Activated CD8-positive, alpha-beta memory T cell treated with anti-CD3 and anti-CD28 coated beads, Interleukin-2, amount 50 U/mL, for 1 hour (primary cell): ENCODE data around the gene IFITM2.
"Not testable (repeated sequence)": the region's sequence is repeated elsewhere in the genome, so short reads cannot be mapped to it uniquely, and the experiment has no call there.

Experiments used
- DNase-seq: peaks from one replicate; pipeline ENCODE4 v3.0.0-alpha.2; 2020; ENCODE audit errors: extremely low read depth

Gene IFITM2

DNA sequence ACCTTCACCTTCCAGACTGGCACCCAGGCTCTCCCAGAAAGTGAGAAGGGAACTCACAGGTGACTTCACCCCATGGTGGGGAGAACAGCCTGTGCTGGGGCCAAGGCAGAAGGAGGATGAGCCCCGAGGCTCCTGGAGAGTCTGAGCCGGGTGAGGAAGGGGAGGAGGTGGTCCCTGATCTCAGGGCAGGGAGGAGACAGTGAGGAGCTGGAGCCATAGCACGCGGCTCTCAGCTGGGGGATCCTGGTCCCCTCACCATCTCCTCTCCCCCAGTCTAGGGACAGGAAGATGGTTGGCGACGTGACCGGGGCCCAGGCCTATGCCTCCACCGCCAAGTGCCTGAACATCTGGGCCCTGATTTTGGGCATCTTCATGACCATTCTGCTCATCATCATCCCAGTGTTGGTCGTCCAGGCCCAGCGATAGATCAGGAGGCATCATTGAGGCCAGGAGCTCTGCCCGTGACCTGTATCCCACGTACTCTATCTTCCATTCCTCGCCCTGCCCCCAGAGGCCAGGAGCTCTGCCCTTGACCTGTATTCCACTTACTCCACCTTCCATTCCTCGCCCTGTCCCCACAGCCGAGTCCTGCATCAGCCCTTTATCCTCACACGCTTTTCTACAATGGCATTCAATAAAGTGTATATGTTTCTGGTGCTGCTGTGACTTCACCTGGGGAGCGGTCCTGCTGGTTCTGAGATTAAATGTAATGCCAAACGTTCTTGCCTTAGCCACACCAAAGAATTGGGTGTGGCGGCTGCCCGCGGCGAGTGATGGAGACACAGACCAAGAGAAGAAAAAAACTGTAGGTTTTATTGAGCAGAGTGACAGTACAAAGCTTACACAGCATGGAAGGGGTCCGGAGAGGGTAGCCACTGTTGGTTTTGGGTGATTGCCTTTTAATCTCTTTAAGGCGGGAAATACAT, 1.4 kb downstream of the IFITM2 start:
- not testable (repeated sequence) for DNase-seq

- DNase-seq = not testable (repeated sequence)
These were observed 2.5 kb downstream of the IFITM2 start for GRCh38 chr11:309979-310572.

GRCh38 chr11:311013-311748, 3.6 kb downstream of the IFITM2 start:
- DNase-seq = not testable (repeated sequence)

DNA sequence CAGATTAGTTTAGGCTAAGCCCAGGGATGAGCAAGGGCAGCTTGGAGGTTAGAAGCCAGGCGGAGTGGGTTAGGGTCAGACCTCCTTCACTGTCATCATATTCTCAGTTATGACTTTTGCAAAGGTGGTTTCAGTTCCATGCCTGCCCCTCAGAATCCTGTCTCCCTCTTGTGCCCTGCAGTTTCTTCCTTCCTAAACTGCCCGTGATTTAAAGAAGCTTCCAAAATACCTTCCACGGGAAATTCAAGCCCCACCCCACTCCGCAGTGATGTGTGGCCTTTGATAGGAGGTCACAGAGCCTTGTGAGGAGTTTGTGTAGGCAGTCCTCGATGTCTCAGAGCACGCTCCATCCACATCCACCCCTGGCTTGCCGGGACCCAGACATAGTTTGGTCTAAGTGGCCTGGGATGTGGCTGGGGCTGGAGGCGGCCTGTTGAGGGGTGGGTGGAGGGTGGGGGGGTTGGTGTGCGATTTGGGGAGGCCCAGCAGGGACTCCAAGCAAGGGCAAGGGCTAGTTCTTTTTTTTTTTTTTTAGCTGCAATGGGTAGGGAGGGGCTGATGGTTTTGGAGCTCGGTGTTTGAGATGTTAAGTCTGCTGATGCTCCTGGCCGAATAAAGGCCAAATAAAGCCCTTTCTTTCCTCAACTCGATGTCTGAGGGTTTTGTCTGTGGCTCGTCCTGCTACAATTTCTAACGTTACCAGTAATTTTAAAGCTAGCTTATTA, 4.6 kb downstream of the IFITM2 start:
- no peak for DNase-seq

DNA sequence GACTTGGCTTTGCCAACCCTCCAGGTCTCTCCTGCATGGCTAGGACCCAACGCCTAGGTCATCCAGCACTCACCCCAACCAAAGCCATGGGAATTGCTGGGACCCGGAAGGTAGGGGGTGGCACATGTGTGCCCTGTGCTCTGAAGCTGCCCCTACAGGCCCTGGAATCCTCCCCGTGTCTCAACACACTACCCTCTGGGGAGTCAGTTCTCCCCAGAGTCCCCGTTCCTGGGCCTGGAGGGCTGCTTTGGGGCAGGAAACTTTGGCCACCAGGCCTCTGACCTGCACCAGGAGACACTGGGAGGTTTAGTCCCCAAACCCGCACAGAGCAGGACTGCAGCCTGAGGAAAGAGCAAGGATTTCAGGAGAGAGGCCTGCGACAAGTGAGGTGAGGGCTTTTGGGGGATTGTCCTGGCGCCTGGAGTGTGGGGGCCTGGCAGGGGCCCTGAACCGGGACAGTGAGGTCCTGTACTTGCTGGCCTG, 5.7 kb downstream of the IFITM2 start:
- DNase-seq = no peak

DNA sequence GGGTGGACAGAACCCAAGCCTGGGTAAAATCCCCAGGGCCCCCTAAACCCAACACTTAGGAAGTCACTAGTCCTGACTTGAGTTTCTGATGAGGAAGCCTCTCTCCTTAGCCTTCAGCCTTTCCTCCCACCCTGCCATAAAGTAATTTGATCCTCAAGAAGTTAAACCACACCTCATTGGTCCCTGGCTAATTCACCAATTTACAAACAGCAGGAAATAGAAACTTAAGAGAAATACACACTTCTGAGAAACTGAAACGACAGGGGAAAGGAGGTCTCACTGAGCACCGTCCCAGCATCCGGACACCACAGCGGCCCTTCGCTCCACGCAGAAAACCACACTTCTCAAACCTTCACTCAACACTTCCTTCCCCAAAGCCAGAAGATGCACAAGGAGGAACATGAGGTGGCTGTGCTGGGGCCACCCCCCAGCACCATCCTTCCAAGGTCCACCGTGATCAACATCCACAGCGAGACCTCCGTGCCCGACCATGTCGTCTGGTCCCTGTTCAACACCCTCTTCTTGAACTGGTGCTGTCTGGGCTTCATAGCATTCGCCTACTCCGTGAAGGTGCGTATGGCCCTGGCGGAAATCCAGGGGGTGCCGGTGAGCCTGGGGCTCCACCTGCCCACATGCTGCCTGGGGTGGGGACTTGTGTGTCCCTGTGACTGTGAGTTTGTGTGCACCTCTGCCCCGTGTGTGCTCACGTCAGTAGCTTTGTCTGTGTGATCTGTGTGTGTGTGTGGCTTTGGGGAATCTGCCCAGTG, 6.4 kb downstream of the IFITM2 start, which contains the start of gene IFITM1:
TSS of gene IFITM1 (plus strand) at position 254 of the 767 bp plus-strand sequence. CDS start at position 385, 131 bp downstream.
- no peak for DNase-seq

GRCh38 chr11:314554-314875, 6.9 kb downstream of the IFITM2 start:
- DNase-seq = not testable (repeated sequence)

DNA sequence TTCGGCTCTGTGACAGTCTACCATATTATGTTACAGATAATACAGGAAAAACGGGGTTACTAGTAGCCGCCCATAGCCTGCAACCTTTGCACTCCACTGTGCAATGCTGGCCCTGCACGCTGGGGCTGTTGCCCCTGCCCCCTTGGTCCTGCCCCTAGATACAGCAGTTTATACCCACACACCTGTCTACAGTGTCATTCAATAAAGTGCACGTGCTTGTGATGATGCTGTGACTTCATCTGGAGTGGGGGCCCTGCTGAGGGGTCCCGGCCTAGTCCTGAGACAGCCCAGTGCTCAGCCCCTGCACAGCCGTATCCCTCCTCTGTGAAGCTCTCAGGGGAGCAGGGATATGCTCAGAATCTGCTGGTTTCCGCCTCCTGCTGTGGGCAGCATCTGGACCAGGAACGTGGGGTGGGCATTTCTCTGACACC, 7.5 kb downstream of the IFITM2 start:
- no peak for DNase-seq

GRCh38 chr11:315516-315994, 7.9 kb downstream of the IFITM2 start:
- DNase-seq = no peak

GRCh38 chr11:316031-316701, 8.6 kb downstream of the IFITM2 start:
- DNase-seq = no peak

GRCh38 chr11:316891-317301, 9.3 kb downstream of the IFITM2 start:
- no peak for DNase-seq

GRCh38 chr11:317668-318404, 10.2 kb downstream of the IFITM2 start:
- not testable (repeated sequence) for DNase-seq

DNA sequence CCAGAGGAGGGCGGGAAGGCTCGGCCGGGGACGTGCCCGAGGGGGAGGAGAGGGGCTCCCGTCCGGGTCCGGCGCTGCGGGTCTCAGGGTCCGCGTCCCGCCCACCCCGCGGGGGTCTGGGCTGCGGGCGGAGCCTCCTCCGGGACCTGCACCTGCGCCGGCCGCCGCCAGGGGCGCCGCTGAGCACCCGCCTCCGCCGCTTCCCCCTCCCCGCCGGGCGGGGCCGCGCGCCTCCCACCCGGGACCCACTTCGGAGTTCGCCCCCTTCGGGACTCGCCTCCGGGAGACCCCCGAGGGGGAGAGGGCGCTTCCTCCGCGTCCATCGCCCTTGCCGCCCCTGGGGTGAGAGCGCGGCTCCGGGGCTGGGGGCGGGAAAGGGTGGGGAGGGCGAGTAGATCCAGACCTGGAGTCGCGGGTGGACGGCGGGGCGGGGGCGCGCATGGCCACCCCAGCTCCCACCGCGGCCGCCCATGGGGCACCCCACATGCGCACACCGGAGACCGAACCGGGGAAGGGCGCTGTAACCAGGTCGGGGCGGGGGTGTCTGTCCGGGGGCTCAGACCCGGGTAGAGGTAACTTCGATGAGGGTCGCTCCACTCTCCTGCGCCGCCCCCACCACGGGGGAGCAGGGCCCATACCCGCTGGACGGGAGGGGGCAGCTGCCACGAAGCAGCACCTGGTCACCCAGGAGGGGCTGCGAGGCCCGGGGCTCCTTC, 10.9 kb downstream of the IFITM2 start:
- not testable (repeated sequence) for DNase-seq

DNA sequence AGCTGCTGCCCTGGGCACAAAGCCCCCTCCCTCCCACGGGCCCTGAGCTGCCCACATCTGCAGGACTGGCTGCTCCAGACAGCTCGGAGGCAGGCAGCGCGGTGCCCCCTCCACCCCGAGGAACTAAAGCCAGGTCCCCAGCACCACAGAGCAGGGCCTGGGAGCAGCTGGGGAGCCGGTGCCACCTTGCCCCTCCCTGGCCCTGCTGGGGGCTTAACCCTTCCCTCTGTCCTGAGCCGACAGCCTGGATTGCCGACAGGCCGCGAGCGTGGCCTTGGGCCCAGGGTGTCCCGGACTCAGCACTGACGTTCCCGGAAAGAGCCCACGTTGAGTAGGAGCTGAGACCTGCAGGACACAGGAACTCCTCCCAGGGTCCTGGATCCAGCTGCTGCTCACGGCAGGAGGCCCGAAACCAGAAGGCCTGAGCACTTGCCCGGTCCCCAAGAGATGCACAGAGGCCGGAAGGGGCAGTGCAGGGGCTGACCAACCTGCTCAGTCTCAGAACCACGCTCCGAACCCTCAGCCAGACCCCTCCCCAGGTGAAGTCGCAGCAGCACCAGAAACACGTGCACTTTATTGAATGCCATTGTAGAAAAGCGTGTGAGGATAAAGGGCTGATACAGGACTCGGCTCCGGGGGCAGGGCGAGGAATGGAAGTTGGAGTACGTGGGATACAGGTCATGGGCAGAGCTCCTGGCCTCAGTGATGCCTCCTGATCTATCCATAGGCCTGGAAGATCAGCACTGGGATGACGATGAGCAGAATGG, 11.7 kb downstream of the IFITM2 start:
- not testable (repeated sequence) for DNase-seq

- not testable (repeated sequence) for DNase-seq
These were observed 12.3 kb downstream of the IFITM2 start for GRCh38 chr11:319888-320273.

DNA sequence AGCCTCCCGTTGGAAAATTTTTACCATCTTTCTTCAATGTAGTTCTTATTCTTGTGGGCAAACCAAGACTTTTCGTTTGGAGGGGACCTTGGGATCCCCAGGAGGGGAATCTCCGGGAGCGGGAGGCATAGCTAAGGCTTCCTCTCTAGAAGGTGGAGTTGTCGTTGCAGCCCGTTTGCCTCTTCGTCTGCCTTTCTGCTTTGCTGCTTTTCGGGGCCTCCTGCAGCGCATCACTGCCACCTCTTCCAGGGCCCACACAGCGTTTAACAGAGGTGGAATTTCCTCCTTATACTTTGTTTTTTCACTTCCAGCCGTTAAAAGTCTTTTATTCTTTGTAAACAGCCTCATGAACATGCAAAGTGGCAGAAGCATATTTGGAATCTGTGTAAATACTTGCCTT, 16.5 kb downstream of the IFITM2 start:
- no peak for DNase-seq

GRCh38 chr11:324593-325517, 17.2 kb downstream of the IFITM2 start:
- not testable (repeated sequence) for DNase-seq
